Bronchial epithelial cell (primary cell): ENCODE data around the gene LTBP1. TPM values are rescaled to one million over a fixed set of nuclear protein-coding genes. Genes with fewer than 3 reads are reported as not detected.

Source experiments
- DNase-seq: peaks from one replicate; pipeline ENCODE4 v3.0.0-alpha.2; 2010; ENCODE audit warnings: low read depth
- FAIRE-seq: peaks from 2 replicates; lab custom pipeline; 2011; peaks lifted over from hg19 to GRCh38; lab: Jason Lieb, UNC
- H3K27me3 ChIP-seq: 2 replicates; pipeline ENCODE4 v1.5.1; 2011; ENCODE audit warnings: low read length; ENCODE audit not compliant: control insufficient read depth, insufficient read depth
- H3K36me3 ChIP-seq: 2 replicates; pipeline ENCODE4 v1.5.1; 2011; ENCODE audit warnings: low read length; ENCODE audit not compliant: control insufficient read depth, insufficient read depth
- H3K4me3 ChIP-seq: 2 replicates; pipeline ENCODE4 v1.5.1; 2011; ENCODE audit warnings: mild to moderate bottlenecking, low read depth, low read length, control low read depth
- CTCF ChIP-seq: IDR thresholded peaks from 2 replicates; pipeline ENCODE4 v1.5.1; 2011; ENCODE audit warnings: mild to moderate bottlenecking, moderate library complexity, low read length, control low read depth, inconsistent platforms; ENCODE audit not compliant: insufficient read depth, severe bottlenecking
- total RNA-seq: library from RNA; depleted of rRNA; stranded (reverse); fragments of >200 nt; gene quantifications from 2 replicates; pipeline ENCODE4 v1.2.1, GENCODE V29; 2014

Gene LTBP1
- total RNA-seq, 1 donor from 2014 or later = 6.6 TPM

- no peak for FAIRE-seq
- no peaks in the 10 kb centered on the region for H3K36me3 ChIP-seq
- H3K4me3 ChIP-seq = no peak overlapping the region
- no peak for TF ChIP-seq CTCF
- DNase-seq = no peak
- H3K27me3 ChIP-seq = no peaks in the 10 kb centered on the region
These were observed 445.6 kb downstream of the LTBP1 start for GRCh38 chr2:33392366-33392765.

- no peak for TF ChIP-seq CTCF
- Histone ChIP-seq H3K36me3 (no peaks in the 10 kb centered on the region), H3K4me3 (no peak overlapping the region), H3K27me3 (no peaks in the 10 kb centered on the region)
- FAIRE-seq = no peak
- no peak for DNase-seq
These were observed 448.3 kb downstream of the LTBP1 start for GRCh38 chr2:33395034-33395433.

- no peak for FAIRE-seq
- peak; percentile 61 for TF ChIP-seq CTCF
- Histone ChIP-seq H3K36me3 (no peaks in the 10 kb centered on the region), H3K27me3 (no peaks in the 10 kb centered on the region), H3K4me3 (no peak overlapping the region)
- DNase-seq = peak; percentile 56
These were observed 449.0 kb downstream of the LTBP1 start for GRCh38 chr2:33395655-33396249.

- Histone ChIP-seq H3K4me3 (no peak overlapping the region), H3K27me3 (no peaks in the 10 kb centered on the region), H3K36me3 (no peaks in the 10 kb centered on the region)
- TF ChIP-seq CTCF = no peak
- FAIRE-seq (no peak), DNase-seq (no peak)
These were observed 457.6 kb downstream of the LTBP1 start for GRCh38 chr2:33404321-33404720.

GRCh38 chr2:33406622-33407021 lies 459.9 kb downstream of the LTBP1 start:
- Histone ChIP-seq H3K4me3 (no peak overlapping the region), H3K36me3 (no peaks in the 10 kb centered on the region), H3K27me3 (no peaks in the 10 kb centered on the region)
- DNase-seq (no peak), FAIRE-seq (no peak)
- no peak for TF ChIP-seq CTCF

- no peak overlapping the region for H3K4me3 ChIP-seq
- DNase-seq = no peak
- no peak for TF ChIP-seq CTCF
- no peak for FAIRE-seq
- no peaks in the 10 kb centered on the region for H3K36me3 ChIP-seq
- H3K27me3 ChIP-seq = no peaks in the 10 kb centered on the region
These were observed 461.4 kb downstream of the LTBP1 start for GRCh38 chr2:33408109-33408508.
